Pancreas (tissue), 10 donors: ENCODE measurements around the gene HOMER2. TPM values are rescaled to one million over a fixed set of nuclear protein-coding genes. Genes with fewer than 3 reads are reported as not detected.

Experiments used
- ATAC-seq, 4 donors: fragments of 200-7000 bp; cut with Tn5 transposase; one replicate each; pipeline versions ENCODE4 v1.8.0 to v1.9.1; 2020; ENCODE audit warnings: mild to moderate bottlenecking in 4 of 4, moderate library complexity in 4 of 4
- DNase-seq, 6 donors: peaks; one replicate each; pipeline ENCODE4 v3.0.0-alpha.2; 2020
- FAIRE-seq: peaks from 2 replicates; lab custom pipeline; 2012; peaks lifted over from hg19 to GRCh38; lab: Jason Lieb, UNC
- H3K27ac ChIP-seq, 4 donors: fragments of 200-600 bp; sonication (generic); 1 replicate in 3 of 4; 2 replicates in 1 of 4; pipeline versions ENCODE4 v1.5.0 to v1.8.0; 2020
- H3K27me3 ChIP-seq, 4 donors: fragments of 200-600 bp; one replicate each; pipeline ENCODE4 v1.8.0; 2021
- H3K36me3 ChIP-seq, 3 donors: fragments of 200-600 bp; sonication (generic) in 1 of 3; one replicate each; pipeline versions ENCODE4 v1.5.0 to v1.8.0; 2020 to 2021
- H3K4me1 ChIP-seq, 3 donors: fragments of 200-600 bp; one replicate each; pipeline ENCODE4 v1.8.0; 2021
- H3K4me3 ChIP-seq, 4 donors: fragments of 200-600 bp; sonication (generic) in 2 of 4; one replicate each; pipeline versions ENCODE4 v1.5.0 to v1.8.0; 2020 to 2021
- H3K9me3 ChIP-seq, 4 donors: fragments of 200-600 bp; one replicate each; pipeline ENCODE4 v1.8.0; 2021
- WGBS, 2 donors: extraction: QIAGEN DNeasy Blood & Tissue Kit; methylation state at CpG; one replicate each; pipeline ENCODE4 v1.1.7; 2013; 5-methylcytosine and 5-hydroxymethylcytosine counted together
- intact Hi-C, 3 donors: fragments of 100-400 bp; cut with DNase I; formaldehyde crosslinking; loops; one replicate each; pipeline versions ENCODE4 v1.11.1 to v1.14.2; 2022
- polyA plus RNA-seq, 2 donors: library from polyadenylated mRNA; stranded (reverse); fragments of 200-250 nt; gene quantifications; one replicate each; pipeline ENCODE4 v1.2.3, GENCODE V29; 2013
- total RNA-seq, 6 donors: library from RNA; stranded (reverse); fragmentation: NEBNext Ultra II Directional in 4 of 6; extraction: Animal tissue kit (Norgen Biotek cat#: 25700) in 4 of 6; gene quantifications; one replicate each; pipeline versions ENCODE4 v1.2.1 to v1.2.4, GENCODE V29; 2021 to 2023
- TF ChIP-seq, protein P1 (sequence below), 4 donors: fragments of 200-600 bp; sonication (generic) in 3 of 4; IDR thresholded peaks; one replicate each; pipeline versions ENCODE4 v1.5.0 to v1.8.0; 2021; ENCODE audit warnings: antibody characterized with exemption in 4 of 4
- donor health status: healthy with polysubstance abuse.
- donor health status: DM: no; HTN: no; CAD: no; lungs with moderate emphysema.
- donor health status: DM: no; HTN: no; CAD: no.
- donor health status: control.
- donor health status: control.
- donor health status: Bipolar disorder and iron deficiency.
- donor health status: DM: yes; HTN: yes; CAD: no.
- donor health status: DM: no; HTN: no; CAD: no.
- donor health status: DM: no; HTN: no; CAD: no.
- donor health status: DM: yes; HTN: yes; CAD: no.

The HOMER2 gene
- total and polyA plus RNA-seq, 8 donors = 76.8 to 180 (median 139) TPM

DNA sequence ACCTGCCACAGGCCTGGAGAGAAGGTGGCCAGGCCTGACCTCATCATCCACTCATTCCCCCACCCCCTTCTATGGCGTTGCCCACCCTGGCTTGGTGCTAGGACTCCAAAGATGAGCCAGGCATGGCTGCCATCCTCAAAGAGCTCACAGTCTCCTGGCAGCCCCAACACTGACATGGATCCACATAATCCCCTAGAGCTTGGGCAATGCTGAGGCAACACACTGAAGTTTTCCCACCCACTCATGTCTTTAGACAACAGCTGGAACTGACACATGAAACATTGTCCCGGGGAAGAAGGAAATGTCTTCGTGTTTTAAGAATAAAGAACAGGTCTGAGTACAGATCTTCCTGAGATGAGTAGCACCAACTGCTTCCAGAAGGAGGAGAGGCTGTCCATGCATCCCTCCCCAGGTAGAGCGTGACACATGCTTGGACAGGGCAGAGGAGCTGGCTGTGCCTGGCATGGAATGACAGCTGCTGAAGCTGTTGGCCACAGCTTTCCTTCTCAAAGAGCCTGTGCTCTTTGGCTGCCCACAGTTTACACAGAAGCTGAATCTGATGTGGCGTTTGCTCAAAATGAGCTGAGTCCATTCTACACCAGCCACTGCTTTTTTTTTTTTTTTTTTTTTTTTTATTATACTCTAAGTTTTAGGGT, 70.1 kb downstream of the HOMER2 start:
- H3K27me3 ChIP-seq = no peaks in the 10 kb centered on the region
- ATAC-seq = peak; percentile 30 to 67 (median 60)
- intact Hi-C loops = no loop called here
- H3K27ac ChIP-seq = no peak overlapping the region
- no peak for DNase-seq
- TF ChIP-seq, protein P1, sequence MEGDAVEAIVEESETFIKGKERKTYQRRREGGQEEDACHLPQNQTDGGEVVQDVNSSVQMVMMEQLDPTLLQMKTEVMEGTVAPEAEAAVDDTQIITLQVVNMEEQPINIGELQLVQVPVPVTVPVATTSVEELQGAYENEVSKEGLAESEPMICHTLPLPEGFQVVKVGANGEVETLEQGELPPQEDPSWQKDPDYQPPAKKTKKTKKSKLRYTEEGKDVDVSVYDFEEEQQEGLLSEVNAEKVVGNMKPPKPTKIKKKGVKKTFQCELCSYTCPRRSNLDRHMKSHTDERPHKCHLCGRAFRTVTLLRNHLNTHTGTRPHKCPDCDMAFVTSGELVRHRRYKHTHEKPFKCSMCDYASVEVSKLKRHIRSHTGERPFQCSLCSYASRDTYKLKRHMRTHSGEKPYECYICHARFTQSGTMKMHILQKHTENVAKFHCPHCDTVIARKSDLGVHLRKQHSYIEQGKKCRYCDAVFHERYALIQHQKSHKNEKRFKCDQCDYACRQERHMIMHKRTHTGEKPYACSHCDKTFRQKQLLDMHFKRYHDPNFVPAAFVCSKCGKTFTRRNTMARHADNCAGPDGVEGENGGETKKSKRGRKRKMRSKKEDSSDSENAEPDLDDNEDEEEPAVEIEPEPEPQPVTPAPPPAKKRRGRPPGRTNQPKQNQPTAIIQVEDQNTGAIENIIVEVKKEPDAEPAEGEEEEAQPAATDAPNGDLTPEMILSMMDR (IDR thresholded peaks at IDR 0.05) = no peak
- WGBS, 2 donors = 51 to 59% methylated on average over 5 of the region's 5 CpGs
- no peaks in the 10 kb centered on the region for H3K36me3 ChIP-seq
- no peaks in the 10 kb centered on the region for H3K4me1 ChIP-seq
- H3K4me3 ChIP-seq = no peak overlapping the region
- H3K9me3 ChIP-seq = no peaks in the 10 kb centered on the region
- no peak for FAIRE-seq

- 67 to 70% methylated on average over 2 of the region's 2 CpGs for WGBS, 2 donors
- ATAC-seq (peak in 2 of 4 donors; percentile 40 to 49), DNase-seq (no peak), FAIRE-seq (no peak)
- H3K4me1 ChIP-seq = peaks cover 0 to 3% (median under 1%) of the 10 kb centered on the region in 3 donors
- no peak overlapping the region for H3K27ac ChIP-seq
- H3K27me3 ChIP-seq = no peaks in the 10 kb centered on the region
- no peaks in the 10 kb centered on the region for H3K9me3 ChIP-seq
- intact Hi-C loops = no loop called here
- no peak overlapping the region for H3K4me3 ChIP-seq
- no peaks in the 10 kb centered on the region for H3K36me3 ChIP-seq
- TF ChIP-seq, protein P1 (IDR thresholded peaks at IDR 0.05) = no peak
These were observed 70.8 kb downstream of the HOMER2 start for GRCh38 chr15:82881747-82882146.

DNA sequence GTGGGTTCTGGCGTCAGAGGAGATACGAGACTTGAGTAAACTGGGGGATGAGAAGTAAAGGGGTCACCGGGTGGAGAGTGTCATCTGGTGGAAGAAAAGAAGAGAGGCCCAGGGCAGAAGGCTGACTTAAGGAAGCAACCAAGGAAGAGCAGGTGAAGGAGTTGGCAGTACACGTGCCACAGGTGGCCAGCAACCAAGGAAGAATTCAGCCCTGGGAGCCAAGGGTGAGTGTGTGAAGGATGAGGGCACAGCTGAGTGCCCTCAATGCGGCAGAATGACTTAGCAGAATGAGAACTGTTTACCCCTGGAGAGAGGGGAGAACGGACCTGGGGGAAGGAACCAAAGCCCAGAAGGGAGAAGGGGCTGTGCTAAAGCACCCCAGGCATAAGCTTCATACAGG, 71.8 kb downstream of the HOMER2 start:
- Histone ChIP-seq H3K9me3 (no peaks in the 10 kb centered on the region), H3K27ac (no peak overlapping the region), H3K4me1 (peaks cover 0 to 11% (median 5%) of the 10 kb centered on the region in 3 donors), H3K27me3 (no peaks in the 10 kb centered on the region), H3K36me3 (no peaks in the 10 kb centered on the region), H3K4me3 (no peak overlapping the region)
- DNase-seq = no peak
- TF ChIP-seq, protein P1 (IDR thresholded peaks at IDR 0.05) = no peak
- WGBS, 2 donors = 58 to 68% methylated on average over 6 of the region's 6 CpGs
- FAIRE-seq = no peak
- peak in 3 of 4 donors; percentile 36 to 62 (median 49) for ATAC-seq
- intact Hi-C loops = no loop called here

GRCh38 chr15:82878325-82878724, 74.2 kb downstream of the HOMER2 start:
- TF ChIP-seq, protein P1 (IDR thresholded peaks at IDR 0.05) = no peak
- 93 to 95% methylated on average over 5 of the region's 5 CpGs for WGBS, 2 donors
- intact Hi-C loops = no loop called here
- FAIRE-seq = no peak
- ATAC-seq = no peak
- H3K4me3 ChIP-seq = no peak overlapping the region
- peaks cover 0 to 11% (median 5%) of the 10 kb centered on the region in 3 donors for H3K4me1 ChIP-seq
- no peak for DNase-seq
- H3K27me3 ChIP-seq = no peaks in the 10 kb centered on the region
- H3K36me3 ChIP-seq = peaks cover 0 to 18% (median 12%) of the 10 kb centered on the region in 3 donors
- H3K9me3 ChIP-seq = no peaks in the 10 kb centered on the region
- no peak overlapping the region for H3K27ac ChIP-seq

GRCh38 chr15:82877825-82878224, 74.7 kb downstream of the HOMER2 start:
- FAIRE-seq = no peak
- TF ChIP-seq, protein P1 (IDR thresholded peaks at IDR 0.05) = no peak
- intact Hi-C loops = no loop called here

More at GRCh38 chr15:82877825-82878224, 74.7 kb downstream of the HOMER2 start:
- WGBS, 2 donors = 94 to 95% methylated on average over 2 of the region's 2 CpGs
- no peaks in the 10 kb centered on the region for H3K9me3 ChIP-seq
- H3K4me1 ChIP-seq = peaks cover 0 to 11% (median 5%) of the 10 kb centered on the region in 3 donors
- no peak overlapping the region for H3K4me3 ChIP-seq
- no peak overlapping the region for H3K27ac ChIP-seq
- no peaks in the 10 kb centered on the region for H3K27me3 ChIP-seq
- ATAC-seq (no peak), DNase-seq (no peak)
- peaks cover 0 to 23% (median 16%) of the 10 kb centered on the region in 3 donors for H3K36me3 ChIP-seq
